Dermis microvascular lymphatic vessel endothelial cell (primary cell): ENCODE results near the gene IQCE. TPM values are rescaled to one million over a fixed set of nuclear protein-coding genes. Genes with fewer than 3 reads are reported as not detected.
A peak's percentile ranks its signal among the peaks of the same experiment; 100 is the strongest.

Experiments
- DNase-seq, 2 donors: peaks; one replicate each; pipeline versions ENCODE4 v3.0.0 to v3.0.0-alpha.2; 2010; ENCODE audit warnings: low read depth in 2 of 2
- total RNA-seq: library from RNA; depleted of rRNA; stranded (reverse); fragments of >200 nt; gene quantifications from 2 replicates; pipeline ENCODE4 v1.2.1, GENCODE V29; 2014

Gene IQCE, protein sequence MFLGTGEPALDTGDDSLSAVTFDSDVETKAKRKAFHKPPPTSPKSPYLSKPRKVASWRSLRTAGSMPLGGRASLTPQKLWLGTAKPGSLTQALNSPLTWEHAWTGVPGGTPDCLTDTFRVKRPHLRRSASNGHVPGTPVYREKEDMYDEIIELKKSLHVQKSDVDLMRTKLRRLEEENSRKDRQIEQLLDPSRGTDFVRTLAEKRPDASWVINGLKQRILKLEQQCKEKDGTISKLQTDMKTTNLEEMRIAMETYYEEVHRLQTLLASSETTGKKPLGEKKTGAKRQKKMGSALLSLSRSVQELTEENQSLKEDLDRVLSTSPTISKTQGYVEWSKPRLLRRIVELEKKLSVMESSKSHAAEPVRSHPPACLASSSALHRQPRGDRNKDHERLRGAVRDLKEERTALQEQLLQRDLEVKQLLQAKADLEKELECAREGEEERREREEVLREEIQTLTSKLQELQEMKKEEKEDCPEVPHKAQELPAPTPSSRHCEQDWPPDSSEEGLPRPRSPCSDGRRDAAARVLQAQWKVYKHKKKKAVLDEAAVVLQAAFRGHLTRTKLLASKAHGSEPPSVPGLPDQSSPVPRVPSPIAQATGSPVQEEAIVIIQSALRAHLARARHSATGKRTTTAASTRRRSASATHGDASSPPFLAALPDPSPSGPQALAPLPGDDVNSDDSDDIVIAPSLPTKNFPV
- total RNA-seq, result 5.9 and 8.2 TPM in 2 replicates

GRCh38 chr7:2558629-2559282 is at the start of gene IQCE:
Gene IQCE (plus strand): TSS chr7:2558979. CDS start chr7:2559182, 203 bp downstream.
- peak; percentile 78 to 91 for DNase-seq

DNA sequence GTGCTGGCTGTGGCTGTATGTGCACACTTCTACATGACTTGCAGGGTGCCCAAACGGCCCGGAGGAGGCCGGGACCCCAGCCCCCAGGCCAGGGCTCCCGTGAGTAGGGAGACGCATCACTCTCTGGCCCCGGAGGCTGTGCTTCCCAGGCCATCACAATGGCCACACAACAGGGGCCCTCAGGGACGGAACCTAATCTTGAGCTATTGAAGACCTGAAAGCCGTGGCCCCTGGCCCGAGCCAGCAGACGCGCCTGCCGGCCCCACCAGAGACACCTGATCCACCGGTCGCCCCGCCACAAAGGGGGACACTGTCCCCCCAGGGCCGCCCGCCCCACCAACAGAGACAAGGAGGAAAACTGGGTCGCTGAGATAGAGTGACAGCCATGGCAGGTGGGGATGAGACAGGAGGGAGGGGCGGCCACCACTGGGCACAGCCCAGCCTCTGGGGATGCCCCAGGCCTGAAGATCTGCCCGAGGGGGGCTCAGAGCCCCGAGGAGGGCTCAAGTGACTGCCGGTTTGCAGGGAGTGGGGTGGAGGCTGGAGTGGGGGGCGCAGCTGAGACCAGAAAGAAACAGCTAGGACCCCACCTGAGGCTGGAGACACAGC is 49.4 kb upstream of the IQCE start:
- DNase-seq, result no peak

DNA sequence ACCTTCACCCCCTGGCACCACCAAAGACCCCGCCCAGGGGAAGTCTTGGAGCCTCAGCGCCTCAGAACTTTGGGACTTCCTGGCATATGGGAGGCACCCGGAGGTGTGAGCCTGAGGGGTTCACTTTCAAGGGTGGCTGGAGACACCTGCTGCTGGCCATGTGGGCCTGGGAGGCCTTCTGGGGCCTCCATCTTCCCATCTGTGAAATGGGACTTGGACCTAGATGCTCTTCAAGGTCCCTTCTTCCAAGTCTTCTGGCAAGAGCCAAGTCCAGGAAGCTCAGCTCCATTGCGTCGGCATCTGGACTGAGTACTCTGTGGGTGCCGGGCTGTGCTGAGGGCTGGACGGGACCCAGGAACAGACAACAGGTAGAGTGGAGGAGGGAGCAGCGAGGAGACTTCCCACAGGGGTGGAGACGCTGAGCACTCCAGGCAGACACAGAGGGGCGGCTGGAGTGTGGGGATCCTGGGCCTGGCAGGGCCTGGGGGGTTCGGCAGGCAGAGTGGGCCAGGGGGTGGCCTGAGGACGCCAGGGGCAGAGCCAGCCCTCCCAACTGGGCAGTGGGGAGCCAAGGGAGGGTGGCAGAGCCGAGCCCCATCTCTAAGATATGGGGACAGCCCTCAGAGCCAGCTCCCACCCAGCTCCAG is 48.5 kb upstream of the IQCE start:
- no peak for DNase-seq

DNA sequence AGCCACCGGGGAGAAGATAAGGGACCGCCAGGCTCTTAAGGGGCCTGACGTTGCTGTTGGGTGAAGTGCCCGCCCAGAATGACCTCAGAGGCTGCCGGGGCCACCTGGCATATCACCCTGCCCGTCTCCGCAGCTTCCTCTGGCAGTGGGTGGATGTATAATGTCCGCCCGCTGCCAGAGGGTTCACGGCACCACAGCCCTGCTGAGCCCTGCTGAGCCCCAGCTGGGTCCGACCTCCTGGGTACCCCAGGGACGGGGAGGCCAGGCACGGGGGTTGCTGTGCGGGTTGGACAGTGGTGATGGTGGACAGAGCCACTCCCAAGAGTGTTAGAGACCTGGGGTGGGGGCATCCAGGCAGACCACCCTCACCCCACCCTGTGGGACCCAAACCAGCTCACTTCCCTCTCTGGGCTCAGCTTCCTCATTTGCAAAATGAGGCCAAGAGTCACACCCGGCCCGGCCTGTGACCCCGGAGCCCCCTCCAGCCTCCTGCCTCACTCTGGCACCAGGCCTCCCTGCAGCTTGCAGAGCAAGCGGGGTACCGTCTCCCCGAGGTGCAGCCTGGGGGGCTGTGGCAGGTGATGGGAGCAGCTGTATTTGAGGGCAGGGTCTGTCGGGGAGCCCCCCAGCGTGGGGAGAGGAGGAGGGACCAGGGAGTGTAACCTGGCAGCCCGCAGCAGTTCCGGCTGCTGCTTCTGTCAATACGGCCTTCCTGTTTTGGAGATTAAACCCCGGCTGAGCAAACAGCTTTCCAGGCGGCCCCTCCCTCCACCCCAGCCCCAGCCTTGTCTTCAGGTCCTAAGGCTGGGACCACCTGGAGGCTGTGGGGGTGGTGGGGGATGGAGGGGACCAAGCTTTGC is 47.6 kb upstream of the IQCE start:
- peak; percentile 25 to 65 for DNase-seq

GRCh38 chr7:2511769-2512168 is 47.0 kb upstream of the IQCE start:
- DNase-seq, result no peak

GRCh38 chr7:2512179-2512661 is 46.6 kb upstream of the IQCE start:
- no peak for DNase-seq

GRCh38 chr7:2512713-2513112 is 46.1 kb upstream of the IQCE start:
- no peak for DNase-seq

DNA sequence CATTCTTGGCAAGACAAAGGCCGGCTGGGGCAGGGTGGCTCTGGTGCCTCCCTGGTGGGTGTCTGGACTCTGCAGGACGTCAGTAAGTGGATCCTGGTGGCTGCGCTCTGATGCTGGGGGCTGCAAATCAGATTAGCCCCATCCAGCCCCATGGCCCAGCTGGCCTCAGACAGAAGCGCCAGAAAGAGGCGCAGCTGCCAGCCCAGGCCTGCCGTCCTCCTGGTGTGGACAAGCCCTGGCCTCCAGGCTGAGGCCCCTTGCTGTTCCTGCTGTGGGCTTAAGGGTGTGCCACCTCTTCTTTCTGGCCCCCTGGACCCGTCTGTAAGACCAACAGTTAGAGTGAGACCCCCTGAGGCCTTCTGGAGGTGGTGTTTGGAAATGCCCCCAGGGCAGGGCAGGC is 45.1 kb upstream of the IQCE start:
- no peak for DNase-seq

DNA sequence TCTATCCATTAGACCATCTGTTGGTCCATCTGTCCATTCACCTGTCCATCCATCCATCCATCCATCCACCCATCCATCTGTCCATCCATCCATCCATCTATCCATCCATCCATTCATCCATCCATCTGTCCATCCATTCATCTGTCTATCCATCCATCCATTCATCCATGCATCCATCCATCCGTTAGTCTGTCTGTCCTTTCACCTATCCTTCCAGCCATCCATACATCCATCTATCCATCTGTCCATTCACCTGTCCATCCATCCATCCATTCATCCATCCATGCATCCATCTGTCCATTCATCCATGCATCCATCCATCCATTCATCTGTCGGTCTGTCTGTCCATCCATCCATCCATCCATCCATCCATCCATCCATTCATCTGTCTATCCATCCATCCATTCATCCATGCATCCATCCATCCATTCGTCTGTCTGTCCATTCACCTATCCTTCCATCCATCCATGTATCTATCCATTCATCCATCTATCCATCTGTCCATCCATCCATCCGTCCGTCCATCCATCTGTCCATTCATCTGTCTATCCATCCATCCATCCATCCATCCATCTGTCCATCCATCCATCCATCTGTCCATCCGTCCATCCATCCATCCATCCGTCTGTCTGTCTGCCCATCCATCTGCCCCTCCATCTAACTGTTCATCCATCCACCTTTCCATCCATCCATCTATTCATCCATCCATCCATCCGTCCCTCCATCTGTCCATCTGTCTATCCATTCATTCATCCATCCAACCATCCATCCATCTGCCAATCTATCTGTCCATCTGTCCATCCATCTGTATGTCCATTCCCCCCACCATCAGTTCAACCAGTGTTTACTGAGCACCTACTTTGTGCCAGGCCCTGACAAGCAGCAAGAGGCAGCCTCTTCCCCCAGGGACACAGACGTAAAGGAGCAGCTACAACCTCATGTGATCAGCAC is 44.0 kb upstream of the IQCE start:
- no peak for DNase-seq

DNA sequence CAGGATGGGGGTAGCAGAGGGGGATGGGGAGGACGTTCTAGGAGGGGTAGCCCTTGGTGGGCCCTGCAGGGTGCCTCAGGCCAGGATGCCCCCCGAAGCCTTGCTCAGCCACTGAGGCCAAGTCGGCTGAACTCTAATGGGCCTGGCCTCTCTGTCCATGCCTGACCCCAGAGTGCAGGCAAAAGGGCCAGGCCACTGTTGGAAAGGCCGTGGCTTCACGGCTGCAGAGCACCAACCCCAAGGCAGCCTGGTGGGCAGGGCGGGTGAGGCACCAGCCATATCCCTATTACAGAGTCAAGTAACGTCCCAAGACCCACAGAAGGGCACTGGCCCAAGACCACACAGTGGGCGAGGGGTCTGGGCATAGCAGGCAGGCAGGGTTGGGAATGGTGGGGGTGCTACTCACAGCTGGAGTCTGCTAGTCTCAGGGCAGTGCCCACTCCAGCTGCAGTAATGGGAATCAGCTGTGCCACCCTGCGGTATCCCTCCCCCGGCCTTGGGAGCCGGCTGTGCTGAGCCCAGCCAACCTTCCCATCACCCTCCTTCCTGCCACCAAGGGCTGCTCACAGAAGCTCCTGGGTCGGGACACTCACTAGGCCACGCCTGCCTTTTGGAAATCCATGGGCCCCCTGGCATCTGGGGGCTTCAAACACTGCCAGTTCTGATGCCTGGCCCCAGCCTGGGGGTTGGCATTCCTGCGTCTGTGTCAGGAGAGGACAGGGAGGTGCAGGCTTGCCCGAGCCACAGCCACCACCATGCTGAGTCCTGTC is 43.2 kb upstream of the IQCE start:
- DNase-seq, result no peak

- DNase-seq, result no peak
These were observed 42.6 kb upstream of the IQCE start for GRCh38 chr7:2516194-2516555.

GRCh38 chr7:2517026-2517425 is 41.8 kb upstream of the IQCE start:
- DNase-seq, result no peak

DNA sequence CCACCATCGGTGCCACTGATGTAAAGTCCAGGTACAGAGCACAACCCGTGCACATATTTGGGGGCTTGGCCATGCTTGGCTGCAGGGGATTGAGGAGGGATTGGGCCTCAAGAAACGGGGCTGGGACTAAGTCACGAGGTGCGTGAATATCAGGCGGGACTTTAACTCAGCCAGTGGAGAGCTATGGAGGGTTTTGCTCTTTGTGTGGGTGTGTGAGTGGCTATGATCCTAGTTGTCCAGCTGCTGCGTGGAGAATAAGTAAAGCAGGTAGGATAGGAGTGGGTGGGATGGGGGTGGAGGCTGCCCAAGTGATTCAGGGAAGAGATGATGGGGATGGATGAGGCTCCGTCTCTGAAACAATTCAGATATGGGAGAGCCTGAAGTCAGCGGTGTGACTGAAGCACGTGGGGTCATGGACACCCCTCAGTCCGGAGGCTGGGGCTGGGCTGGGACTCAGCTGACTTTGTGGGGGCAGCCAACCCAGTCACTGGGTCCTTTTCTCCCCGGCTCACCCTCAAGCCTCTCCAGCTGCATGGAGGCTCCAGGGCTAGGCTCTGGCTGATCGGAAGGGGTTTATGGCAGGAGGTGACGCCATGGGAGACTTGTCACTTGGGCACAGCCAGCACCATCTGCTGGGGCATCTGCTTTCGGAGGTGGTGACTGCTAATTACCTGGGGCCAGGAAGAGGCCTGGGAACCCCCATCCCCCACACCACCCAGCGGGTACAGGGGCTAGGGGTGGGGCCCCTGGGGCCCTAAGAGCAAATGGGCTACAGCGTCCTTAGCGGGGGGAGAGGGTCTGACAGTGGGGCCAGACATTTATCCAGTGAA is 40.9 kb upstream of the IQCE start:
- no peak for DNase-seq

GRCh38 chr7:2518737-2519118 is 40.1 kb upstream of the IQCE start:
- DNase-seq, result no peak

DNA sequence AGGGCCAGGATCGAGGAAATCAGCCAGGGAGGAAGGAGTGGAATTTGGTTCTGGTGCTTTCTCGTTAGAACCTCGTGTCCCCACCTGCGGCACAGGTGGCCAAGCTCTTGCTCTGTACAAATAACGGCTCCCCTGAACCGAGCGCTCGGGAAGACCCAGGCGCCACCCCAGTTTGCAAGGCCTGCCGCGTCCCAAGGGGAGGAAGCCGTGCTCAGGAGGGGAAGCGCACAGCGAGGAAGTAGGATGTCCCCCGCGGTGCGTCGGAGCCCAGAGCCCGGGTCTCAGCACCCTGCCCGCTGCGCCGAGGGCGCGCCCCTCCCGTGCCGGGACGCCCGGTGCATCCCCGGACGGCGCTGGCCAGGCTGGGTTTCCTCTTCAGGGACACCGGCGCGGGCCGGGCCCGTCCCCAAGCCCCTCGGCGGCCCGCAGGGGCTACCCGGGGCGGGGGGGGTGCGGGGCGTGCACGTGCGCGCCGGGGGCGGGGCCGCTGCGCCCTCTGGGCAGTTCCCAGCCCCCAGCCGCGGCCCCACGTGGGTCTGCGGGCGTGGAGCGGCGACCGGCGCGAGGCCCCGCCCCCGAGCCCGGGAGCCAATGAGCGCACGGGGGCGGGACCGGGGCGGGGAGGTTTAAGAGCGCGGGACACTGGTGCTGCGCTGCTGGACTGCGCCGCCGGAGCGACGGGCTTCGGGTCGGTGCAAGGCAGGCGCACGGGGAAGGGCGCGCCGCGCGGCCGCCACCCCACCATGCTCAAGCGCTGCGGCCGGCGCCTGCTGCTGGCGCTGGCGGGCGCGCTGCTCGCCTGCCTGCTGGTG is 39.5 kb upstream of the IQCE start, which contains the start of gene LFNG:
LFNG (plus strand) TSS at position 656 of the 812 bp plus-strand sequence; CDS start at position 744, 88 bp downstream.
- peak; percentile 74 to 93 for DNase-seq

- peak in 1 of 2 donors; percentile 36 for DNase-seq
These were observed 38.5 kb upstream of the IQCE start for GRCh38 chr7:2520131-2520760.
